Measurements from ENCODE around the gene C1orf21. TPM values are rescaled to one million over a fixed set of nuclear protein-coding genes. Genes with fewer than 3 reads are reported as not detected.

The C1orf21 gene
- total RNA-seq, 1 experiment from 2014 or later: 0.15 TPM

- Histone ChIP-seq H3K27ac (ENCODE audit: low read length) (no peak overlapping the region), H3K27me3 (ENCODE audit: control insufficient read depth, insufficient read depth, low read length) (no peaks in the 10 kb centered on the region), H3K9me3 (ENCODE audit: control insufficient read depth, insufficient read depth, low read depth, low read length) (no peaks in the 10 kb centered on the region), H3K4me3 (ENCODE audit: low read depth in 2 of 2, low read length in 2 of 2) (no peak overlapping the region), H3K4me1 (ENCODE audit: control insufficient read depth, insufficient read depth, low read length) (no peaks in the 10 kb centered on the region), H3K36me3 (ENCODE audit: control insufficient read depth, insufficient read depth, low read length) (no peaks in the 10 kb centered on the region)
- intact Hi-C loops (cut with micrococcal nuclease; ENCODE audit: unreplicated experiment) (no loop called here), in situ Hi-C loops (cut with HindIII; ENCODE audit: low pct_unique_long_range_greater_than_20kb, low sequenced_read_pairs) (no loop called here)
- no peak for ATAC-seq
- POLR2A ChIA-PET: no interaction called here
- TF ChIP-seq SIN3A (IDR thresholded peaks at IDR 0.05; ENCODE audit: borderline replicate concordance, insufficient read depth, low read depth, low read length) (no peak), REST (IDR thresholded peaks at IDR 0.05; ENCODE audit: insufficient read depth in 1 of 2, low read depth in 2 of 2, low read length in 1 of 2) (no peak), TCF7L2 (IDR thresholded peaks at IDR 0.05; ENCODE audit: low read depth, low read length) (no peak), CTCF (IDR thresholded peaks at IDR 0.05) (no peak), POLR2AphosphoS5 (IDR thresholded peaks at IDR 0.05; ENCODE audit: low read depth, low read length) (no peak)
- no peak for DNase-seq (ENCODE audit: low read depth, low spot score)
- CTCF ChIA-PET: no interaction called here
- BruUV-seq (replicated peaks): no TSS peak
Observed at GRCh38 chr1:184494929-184495328, 108.1 kb downstream of the C1orf21 start.

GRCh38 chr1:184497959-184498723 lies 111.3 kb downstream of the C1orf21 start:
- in situ Hi-C loops (cut with HindIII; ENCODE audit: low pct_unique_long_range_greater_than_20kb, low sequenced_read_pairs) (no loop called here), intact Hi-C loops (cut with micrococcal nuclease; ENCODE audit: unreplicated experiment) (no loop called here)
- TF ChIP-seq TCF7L2 (IDR thresholded peaks at IDR 0.05; ENCODE audit: low read depth, low read length) (no peak), REST (IDR thresholded peaks at IDR 0.05; ENCODE audit: insufficient read depth in 1 of 2, low read depth in 2 of 2, low read length in 1 of 2) (no peak)
- POLR2A ChIA-PET: no interaction called here
- Histone ChIP-seq H3K9me3 (ENCODE audit: control insufficient read depth, insufficient read depth, low read depth, low read length) (no peaks in the 10 kb centered on the region), H3K36me3 (ENCODE audit: control insufficient read depth, insufficient read depth, low read length) (no peaks in the 10 kb centered on the region), H3K4me1 (ENCODE audit: control insufficient read depth, insufficient read depth, low read length) (no peaks in the 10 kb centered on the region), H3K27ac (ENCODE audit: low read length) (no peak overlapping the region), H3K4me3 (ENCODE audit: low read depth in 2 of 2, low read length in 2 of 2) (no peak overlapping the region), H3K27me3 (ENCODE audit: control insufficient read depth, insufficient read depth, low read length) (no peaks in the 10 kb centered on the region)
- ATAC-seq (no peak), DNase-seq (ENCODE audit: low read depth, low spot score) (no peak)
- BruUV-seq (replicated peaks): no TSS peak
- CTCF ChIA-PET: no interaction called here

Data from Panc1 (cell line).